GM19467 (cell line): ENCODE measurements around the gene GRAMD4.

Experiments
- ATAC-seq: cut with Tn5 transposase; IDR thresholded peaks from one replicate; pipeline ENCODE4 v1.9.1; 2021; ENCODE audit warnings: mild to moderate bottlenecking, moderate library complexity; ENCODE audit not compliant: unreplicated experiment

Gene GRAMD4

DNA sequence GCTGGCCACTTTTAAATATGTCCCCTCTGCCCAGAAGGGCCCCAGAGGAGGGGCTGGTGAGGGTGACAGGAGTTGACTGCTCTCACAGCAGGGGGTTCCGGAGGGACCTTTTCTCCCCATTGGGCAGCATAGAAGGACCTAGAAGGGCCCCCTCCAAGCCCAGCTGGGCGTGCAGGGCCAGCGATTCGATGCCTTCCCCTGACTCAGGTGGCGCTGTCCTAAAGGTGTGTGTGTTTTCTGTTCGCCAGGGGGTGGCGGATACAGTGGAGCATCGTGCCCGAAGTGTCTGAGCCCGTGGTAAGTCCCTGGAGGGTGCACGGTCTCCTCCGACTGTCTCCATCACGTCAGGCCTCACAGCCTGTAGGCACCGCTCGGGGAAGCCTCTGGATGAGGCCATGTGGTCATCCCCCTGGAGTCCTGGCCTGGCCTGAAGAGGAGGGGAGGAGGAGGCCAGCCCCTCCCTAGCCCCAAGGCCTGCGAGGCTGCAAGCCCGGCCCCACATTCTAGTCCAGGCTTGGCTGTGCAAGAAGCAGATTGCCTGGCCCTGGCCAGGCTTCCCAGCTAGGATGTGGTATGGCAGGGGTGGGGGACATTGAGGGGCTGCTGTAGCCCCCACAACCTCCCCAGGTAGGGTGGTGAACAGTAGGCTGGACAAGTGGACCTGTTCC is 46.5 kb downstream of the GRAMD4 start:
- ATAC-seq: no peak

DNA sequence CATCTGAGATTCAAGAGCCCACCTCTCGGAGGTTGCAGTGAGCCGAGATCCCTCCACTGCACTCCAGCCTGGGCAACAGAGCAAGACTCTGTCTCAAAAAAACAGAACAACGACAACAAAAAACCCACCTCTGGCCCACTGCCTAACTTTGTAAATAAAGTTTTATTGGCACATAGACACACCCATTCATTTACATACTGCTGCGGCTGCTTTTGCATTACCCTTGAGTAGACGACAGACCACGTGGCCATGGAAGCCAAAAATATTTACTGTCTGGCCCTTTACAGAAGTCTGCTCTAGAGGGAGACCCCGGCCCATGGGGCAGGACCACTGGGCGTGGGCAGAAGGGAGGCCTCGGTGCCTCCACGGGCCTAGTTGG is 47.0 kb downstream of the GRAMD4 start:
- ATAC-seq: no peak

DNA sequence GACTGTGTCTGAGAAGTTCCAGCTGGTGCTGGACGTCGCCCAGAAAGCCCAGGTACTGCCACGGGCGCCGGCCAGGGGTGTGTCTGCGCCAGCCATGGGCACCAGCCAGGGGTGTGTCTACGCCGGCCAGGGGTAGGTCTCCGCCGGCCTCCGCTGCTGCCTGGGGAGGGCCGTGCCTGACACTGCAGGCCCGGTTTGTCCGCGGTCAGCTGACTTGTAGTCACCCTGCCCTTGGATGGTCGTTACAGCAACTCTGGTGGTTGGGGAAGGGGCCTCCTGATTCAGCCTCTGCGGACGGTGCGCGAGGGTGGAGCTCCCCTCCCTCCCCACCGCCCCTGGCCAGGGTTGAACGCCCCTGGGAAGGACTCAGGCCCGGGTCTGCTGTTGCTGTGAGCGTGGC is 47.9 kb downstream of the GRAMD4 start:
- ATAC-seq: no peak

DNA sequence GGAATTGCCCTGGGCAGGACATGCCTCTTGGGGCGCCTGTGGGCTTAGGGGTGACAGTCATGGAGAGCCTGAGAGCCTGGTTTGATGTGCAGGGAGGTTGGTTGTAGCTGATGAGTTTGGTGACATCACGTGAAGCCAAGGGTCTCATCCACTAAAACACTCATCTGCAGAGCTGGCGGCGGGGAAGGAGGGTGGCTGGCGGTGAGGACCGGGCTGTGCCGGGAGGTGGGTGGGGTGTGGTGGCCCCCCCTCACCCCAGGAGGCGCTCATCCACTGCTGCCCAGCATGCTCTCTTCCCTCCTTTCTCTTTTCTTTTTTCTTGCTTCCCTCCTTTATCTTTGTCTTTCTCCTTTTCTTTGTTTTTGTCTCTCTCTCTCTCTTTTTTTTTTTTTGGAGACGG is 49.0 kb downstream of the GRAMD4 start:
- ATAC-seq: no peak

DNA sequence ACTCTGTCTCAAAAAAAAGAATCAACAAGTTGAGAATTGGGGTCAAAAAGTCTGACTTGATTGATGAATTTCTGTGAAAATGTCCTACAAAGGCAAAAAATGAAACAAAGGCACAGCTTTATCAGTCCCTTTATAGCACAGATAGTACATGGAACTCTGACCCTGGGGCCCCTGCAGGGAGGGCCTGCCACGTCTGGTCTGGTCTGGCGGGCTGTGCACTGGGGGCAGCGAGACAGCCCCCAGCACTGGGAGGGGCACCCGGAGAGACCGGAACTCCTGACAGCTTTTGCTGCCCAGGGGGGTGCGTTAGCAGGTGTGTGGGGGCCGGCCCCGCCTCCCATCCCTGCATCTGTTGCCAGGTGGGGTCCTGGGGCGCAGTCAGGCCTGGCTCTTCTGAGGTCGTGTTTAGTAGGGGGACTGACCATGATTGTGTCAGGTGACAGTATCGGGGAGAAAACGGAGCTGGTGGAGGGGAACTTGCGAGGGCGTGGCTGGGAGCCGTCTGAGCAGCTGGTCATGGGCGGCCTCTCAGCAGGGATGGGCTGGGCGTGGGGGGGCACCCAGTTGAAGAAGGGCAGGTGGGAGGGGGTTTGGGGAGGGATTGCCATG is 51.7 kb downstream of the GRAMD4 start:
- no peak for ATAC-seq

DNA sequence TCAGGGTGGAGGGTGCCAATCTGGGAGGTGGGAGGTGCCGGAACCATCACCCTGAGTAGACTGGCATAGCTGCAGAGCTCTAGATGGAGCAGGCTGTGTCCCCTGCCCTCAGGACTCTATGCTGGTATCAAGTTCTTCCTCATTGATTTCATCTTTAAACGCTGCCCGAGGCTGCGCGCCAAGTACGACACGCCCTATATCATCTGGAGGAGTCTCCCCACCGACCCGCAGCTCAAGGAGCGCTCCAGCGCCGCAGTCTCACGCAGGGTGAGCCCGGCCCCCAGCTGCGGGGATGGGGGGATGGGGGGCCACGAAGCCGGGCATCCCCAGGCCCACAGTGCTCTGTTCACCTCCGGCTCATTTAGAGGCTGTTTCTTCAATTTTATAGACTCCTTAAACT is 52.5 kb downstream of the GRAMD4 start:
- no peak for ATAC-seq

DNA sequence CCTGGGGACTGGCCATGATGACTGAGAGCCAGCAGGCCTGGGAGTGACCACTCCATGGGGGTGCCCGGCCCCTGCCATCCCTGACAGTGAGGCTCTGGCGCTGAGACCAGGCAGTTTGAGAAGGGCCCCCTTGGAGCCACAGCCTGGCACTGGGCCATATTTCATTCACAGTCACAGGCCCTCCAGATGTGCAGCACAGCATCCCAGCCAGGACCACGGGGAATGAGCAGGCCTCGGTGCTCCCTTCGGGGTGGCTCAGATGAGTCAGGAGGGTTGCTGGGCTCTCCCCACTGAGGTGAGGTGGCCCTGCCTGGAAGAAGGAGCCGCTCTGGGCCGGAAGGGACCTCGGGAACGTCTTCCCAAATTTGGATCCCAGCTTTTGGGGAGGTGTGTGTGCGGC is 53.0 kb downstream of the GRAMD4 start:
- no peak for ATAC-seq

DNA sequence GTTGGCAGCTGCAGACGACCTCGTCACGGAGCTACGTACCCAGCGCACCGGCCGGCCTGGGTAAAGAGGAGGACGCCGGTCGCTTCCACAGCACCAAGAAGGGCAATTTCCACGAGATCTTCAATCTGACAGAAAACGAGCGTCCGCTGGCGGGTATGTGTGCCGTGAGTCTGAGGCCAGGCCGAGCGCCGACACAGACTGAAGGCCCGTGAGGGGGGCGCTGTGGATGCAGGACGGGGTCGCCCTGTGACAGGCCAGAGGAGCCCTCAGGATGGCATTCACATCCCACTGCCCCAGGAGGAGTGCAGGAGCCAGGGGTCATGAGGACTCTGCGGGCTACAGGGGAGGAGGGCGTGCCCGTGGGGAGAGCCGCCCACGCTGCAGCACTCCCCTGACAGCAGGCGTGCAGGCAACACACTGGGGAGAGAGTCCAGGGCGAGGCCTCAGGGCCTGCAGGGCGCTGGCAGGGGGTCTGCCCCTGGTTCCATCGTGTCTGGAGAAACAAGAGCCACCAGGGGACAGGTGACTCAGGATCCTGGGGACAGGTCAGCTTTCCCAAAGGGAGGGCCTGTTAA is 53.6 kb downstream of the GRAMD4 start:
- no peak for ATAC-seq

DNA sequence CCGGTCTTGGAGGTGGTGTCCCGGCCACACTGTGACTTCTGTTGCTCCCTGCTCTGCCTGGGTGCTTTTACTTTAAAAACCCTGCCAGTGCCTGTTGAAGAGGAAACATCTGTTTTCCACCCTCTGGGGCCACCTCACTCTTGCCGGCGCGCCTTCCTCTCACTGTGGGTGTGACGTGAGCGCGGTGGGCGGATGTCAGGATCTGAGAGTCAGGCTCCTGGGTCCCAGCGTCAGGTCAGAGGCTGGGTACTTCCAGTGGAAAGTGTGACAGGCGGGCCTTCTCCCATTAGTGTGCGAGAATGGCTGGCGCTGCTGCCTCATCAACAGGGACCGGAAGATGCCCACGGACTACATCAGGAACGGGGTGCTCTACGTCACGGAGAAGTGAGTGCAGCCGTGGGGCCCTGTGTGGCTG is 54.2 kb downstream of the GRAMD4 start:
- ATAC-seq: no peak

DNA sequence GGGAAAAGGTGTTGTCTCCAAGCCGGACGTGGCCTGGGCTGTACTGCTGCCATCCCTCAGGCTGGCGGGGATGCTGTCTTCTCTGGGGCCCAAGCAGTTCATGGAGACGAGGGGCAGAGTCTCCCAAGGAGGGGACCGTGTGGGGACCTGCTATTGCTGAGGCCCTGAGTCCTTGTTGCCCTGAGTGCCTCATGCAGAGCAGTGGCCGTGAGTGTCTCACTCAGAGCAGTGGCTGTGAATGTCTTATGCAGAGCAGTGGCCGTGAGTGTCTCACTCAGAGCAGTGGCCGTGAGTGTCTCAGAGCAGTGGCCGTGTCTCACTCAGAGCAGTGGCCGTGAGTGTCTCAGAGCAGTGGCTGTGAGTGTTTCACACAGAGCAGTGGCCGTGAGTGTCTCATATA is 54.7 kb downstream of the GRAMD4 start:
- no peak for ATAC-seq

DNA sequence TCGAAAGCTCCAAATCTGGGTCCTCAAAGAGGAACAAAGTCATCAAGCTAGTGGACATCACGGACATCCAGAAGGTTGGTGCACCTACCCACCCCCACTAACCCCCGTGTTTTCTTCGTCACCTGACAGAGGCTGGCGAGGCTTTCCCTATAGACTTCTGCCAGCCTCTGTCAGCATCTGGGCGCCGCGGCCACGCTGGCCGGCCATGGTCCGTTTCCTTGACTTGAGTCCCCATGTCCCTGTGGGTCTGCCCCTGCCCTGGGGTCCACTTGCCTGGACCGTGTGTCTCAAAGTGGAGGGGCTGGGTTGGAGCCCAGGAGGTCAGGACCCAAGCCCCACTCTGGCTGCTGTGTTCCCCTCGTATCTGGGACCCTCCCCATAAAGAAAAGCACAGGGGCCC is 55.3 kb downstream of the GRAMD4 start:
- ATAC-seq: no peak

DNA sequence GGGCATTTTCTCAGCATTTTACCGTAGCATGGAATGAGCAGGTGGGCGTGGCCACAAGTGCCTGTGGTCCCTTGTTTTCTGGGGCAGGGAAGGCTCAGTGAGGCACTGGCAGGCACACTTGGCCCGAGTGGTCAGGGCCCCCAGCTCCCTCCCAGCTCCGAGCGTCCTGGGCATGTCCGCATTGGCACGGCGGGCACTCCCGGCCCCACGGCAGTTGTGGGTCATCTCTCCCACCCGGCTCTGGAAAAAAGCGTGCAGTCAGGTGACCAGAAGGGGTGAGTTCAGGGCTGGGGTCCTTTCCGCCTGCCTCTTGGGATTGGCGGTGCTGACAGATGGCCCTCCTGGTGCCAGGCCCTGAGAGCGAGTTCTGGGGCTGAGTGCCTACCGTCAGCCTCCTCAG is 55.8 kb downstream of the GRAMD4 start:
- no peak for ATAC-seq

DNA sequence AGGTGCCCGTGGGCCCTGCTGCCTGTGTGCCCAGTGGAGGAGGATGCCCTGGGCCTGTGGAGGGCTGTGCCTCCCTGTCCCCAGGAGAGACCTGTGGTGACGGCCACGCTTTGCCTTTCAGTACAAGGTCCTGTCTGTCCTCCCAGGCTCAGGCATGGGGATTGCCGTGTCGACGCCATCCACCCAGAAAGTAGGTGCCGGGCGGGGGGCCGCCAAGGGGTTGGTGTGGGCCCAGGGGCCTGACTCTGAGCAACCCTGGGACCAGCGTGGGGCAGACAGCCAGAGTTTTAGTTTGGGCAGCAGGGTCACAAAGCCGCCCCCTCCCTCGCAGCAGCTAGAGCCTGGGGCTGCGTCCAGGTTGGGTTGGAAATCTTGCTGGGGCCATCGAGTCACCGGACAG is 56.3 kb downstream of the GRAMD4 start:
- ATAC-seq: no peak

DNA sequence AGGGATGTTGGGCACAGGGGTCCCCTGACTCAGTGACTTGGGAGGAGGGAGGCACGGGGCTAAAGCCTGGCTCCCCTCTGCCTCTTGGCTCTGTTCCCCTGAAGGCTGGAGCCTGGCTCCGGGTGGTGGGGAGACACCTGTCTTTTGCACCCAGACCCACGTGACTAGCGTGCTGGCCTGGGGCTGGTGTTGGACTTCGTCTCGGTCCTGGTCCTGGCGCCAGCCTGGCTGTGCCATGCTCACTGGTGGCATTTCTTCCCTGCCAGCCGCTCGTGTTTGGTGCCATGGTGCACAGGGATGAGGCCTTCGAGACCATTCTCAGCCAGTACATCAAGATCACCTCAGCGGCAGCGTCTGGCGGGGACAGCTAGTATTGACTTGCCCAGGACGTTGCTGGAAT is 56.7 kb downstream of the GRAMD4 start:
- no peak for ATAC-seq

DNA sequence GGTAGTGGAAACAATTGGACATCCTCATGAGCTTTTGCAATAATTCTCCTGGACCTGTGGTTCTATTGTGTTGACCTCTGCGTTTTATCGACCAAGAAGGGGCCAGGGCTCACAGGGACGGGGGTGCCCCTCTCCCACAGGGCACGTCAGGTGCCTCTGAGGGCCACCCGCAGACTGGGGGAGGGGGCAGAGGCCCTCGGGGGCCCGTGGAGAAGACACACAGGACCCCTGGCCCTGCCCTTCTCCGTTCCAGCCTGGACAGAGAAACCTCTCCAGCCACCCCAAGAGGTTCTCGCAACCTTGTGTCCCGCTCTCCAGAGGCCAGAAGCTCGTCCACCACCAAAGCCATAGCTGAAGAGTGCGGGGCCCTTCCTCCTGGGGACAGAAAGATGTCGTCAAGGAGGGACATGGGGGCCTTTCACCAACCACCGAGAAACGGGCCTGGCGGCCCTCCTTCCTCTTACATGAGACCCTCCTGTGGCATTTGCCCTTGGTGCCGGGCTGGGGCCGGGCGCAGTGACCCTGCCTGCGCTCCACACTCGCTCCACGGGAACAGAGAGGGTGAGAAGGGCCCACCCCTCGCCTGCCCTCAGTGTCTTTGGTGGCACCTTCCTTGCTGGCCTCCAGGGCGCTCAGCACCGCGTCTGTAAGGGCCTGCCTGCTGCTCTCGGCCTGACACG is 57.3 kb downstream of the GRAMD4 start:
- no peak for ATAC-seq

DNA sequence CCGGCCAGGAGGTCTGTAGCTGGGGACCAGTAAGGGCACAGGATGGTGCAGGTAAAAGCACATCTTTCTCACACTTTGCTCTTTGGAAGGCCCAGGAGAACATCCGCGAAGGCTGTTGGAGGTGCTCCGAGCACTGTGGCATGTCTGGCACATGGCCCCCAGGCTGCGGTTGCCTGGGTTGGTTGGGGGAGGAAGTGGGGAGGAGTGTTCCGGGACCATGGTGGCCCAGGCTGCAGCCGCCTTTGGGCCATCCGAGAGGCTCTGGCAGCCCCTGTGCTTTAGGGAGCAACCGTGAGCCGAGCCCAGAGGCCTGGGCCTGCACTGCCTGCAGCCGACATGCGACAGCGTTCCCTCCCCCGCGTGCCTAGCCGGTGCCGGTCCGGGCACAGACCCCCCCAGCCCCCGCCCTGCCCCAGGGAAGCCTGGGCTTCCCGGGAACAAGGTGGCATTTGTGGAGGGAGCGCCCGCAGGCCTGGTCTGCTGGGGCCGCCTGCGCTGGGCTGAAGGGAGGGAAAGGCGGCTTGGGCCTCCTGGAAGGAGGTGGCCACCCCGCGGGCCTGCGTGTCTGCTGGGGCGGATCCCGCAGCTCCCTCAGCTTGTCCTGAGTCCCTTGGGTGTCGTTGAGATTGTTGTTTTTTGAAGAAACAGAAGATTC is 57.9 kb downstream of the GRAMD4 start:
- ATAC-seq: no peak

DNA sequence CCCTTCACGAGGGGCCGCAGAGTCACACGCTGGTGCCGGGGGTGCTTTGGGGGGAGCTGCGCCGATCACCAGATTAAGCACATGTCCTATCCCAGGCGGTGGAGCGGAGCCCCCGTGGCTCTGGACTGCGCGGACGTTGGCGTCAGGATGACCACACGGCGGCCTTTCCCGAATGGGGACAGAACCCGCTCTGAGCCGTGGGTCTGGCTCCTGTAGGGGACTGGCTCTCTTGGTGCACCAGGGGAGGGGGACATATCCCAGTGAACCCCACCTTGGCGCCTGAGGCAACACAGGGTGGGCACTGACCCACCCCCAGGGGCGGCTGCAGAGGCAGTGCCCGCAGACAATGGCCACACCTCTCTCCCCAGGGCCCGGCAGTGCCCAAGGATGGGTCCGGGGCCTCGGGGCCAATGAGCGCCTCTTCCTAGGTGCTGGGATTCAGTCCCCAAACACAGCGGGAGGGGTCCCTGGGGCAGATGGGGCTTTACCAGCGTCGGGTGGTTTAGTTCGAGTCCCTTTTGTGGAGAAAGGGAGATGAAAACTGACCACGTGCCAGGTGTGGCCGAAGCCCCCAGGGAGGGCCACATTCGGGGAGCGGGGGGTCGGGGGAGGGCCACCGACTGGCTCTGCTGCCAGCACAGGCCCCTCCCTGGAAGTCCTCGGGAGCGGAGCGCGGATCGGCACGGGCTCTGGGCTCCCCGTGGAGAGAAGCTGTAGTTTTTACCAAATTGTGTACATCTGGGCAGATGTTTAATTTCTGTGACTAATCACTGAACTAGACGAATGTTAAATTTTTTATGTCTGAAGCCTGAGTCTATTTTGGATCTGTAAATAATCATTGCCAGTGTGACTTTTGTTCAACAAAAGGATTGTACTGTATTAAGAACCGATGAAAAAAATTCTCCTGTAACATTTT is 58.9 kb downstream of the GRAMD4 start:
- no peak for ATAC-seq

DNA sequence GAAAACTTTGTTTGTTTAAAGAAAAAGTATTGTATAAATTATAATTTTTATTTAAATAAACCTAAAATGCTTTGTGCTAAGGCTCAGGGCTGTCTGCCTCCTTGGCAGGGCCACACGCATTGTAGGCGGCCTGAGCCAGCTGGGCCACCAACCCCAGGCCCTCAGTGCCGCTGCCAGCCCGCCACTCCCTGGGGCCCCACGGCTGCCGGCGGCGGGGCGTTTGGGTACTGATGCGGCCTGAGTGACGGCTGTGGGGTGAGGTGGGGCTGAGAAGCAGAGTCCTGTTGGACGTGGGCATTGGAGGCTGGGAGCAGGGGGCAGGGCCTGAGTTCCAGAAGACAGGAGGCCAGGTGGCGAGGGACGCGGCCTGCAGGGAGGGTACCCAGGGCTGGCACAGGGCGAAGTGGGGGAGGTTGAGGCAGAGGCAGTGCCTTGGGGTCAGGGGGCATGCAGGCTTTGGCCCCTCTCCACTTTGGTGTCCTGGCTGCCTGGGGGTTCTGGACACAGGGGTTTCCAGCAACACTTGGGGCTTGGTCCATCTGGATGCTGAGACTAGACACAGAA is 59.6 kb downstream of the GRAMD4 start:
- ATAC-seq: no peak

DNA sequence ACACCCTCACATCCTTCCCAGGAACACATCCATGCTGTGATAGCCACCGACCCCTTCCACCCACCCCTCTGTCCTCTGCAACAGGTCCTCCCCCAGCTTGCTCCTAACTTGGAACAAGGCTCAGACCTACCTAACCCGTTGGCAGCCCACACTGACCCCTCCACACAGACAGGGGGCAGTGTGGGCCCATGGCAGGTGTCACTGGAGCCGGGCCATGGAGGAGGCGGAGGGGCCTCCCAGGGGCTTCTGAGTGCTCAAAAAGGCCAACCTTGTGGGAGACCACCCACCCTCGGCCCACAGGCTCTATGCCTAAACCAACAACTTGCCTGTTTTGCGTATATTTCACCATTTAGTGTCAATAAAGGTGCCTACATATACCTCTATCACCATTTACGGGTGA is 60.8 kb downstream of the GRAMD4 start:
- ATAC-seq: no peak

DNA sequence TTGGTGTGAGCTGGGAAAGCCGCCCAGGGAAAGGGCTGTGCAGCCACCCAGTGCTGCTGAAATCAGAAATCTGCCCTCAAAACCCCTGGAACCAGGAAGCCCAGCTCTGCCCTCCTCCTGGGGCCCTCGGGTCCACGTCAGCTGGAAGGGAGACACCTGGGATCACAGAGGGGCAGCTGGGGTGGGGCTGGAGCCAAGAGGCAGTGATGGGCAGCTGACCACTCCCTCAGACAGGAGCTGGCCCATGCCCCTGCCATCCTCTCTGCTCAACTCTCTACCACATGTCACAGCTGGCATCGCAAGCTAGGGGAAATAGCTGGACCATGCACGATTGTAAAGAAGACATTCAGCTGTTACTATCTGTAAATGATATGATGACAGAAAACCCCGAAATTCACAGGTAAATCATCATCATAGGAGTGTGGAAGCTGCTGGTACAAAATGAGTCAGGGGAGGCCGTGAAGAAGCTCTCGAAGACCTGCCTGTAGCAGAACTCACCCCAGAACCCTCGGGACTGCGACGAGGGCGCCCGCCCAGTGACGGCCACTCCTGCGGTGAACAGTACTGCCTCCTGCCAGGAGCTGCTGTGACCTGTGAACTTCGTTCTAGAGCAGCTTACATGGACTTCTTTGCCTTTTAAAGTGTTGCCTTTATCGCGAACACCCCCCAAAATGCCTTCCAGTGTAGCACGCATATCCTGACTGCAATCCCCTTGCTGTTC is 62.0 kb downstream of the GRAMD4 start:
- no peak for ATAC-seq
